Stimulated activated naive CD4-positive, alpha-beta T cell treated with Interleukin-2 at 50 U/mL for 16 hours (primary cell): ENCODE data around the gene KLHL33.
"Not testable (repeated sequence)": the region's sequence is repeated elsewhere in the genome, so short reads cannot be mapped to it uniquely, and the experiment has no call there.

Experiments used
- DNase-seq: peaks from one replicate; lab custom pipeline; 2025; lab: John Stamatoyannopoulos, UW

KLHL33 gene

GRCh38 chr14:20446889-20447288 is 10.9 kb upstream of the KLHL33 start:
- DNase-seq = no peak

- DNase-seq = not testable (repeated sequence)
These were observed 7.7 kb upstream of the KLHL33 start for GRCh38 chr14:20443650-20444049.

- DNase-seq = no peak
These were observed 5.5 kb upstream of the KLHL33 start for GRCh38 chr14:20441461-20441860.

- no peak for DNase-seq
These were observed 4.9 kb upstream of the KLHL33 start for GRCh38 chr14:20440882-20441281.

- no peak for DNase-seq
These were observed 4.5 kb upstream of the KLHL33 start for GRCh38 chr14:20440465-20440864.

GRCh38 chr14:20438664-20439063 is 2.7 kb upstream of the KLHL33 start:
- no peak for DNase-seq

- no peak for DNase-seq
These were observed 393 bp upstream of the KLHL33 start for GRCh38 chr14:20436363-20436755.

- no peak for DNase-seq
These were observed 1.0 kb downstream of the KLHL33 start for GRCh38 chr14:20434701-20435581.

- DNase-seq = no peak
These were observed 5.9 kb downstream of the KLHL33 start for GRCh38 chr14:20429801-20430669.

GRCh38 chr14:20428802-20429201 is 7.2 kb downstream of the KLHL33 start:
- DNase-seq = no peak

- DNase-seq = no peak
These were observed 8.0 kb downstream of the KLHL33 start for GRCh38 chr14:20428010-20428365.

- no peak for DNase-seq
These were observed 8.5 kb downstream of the KLHL33 start for GRCh38 chr14:20427231-20428009.

- no peak for DNase-seq
These were observed 11.1 kb downstream of the KLHL33 start for GRCh38 chr14:20424851-20425250.

GRCh38 chr14:20422886-20423285 is 13.1 kb downstream of the KLHL33 start:
- DNase-seq = no peak

- DNase-seq = no peak
These were observed 14.7 kb downstream of the KLHL33 start for GRCh38 chr14:20421267-20421666.

- no peak for DNase-seq
These were observed 16.5 kb downstream of the KLHL33 start for GRCh38 chr14:20419419-20419818.

GRCh38 chr14:20418501-20418909 is 17.5 kb downstream of the KLHL33 start:
- no peak for DNase-seq

- no peak for DNase-seq
These were observed 18.4 kb downstream of the KLHL33 start for GRCh38 chr14:20417250-20418186.

GRCh38 chr14:20416223-20416622 is 19.7 kb downstream of the KLHL33 start:
- no peak for DNase-seq

- DNase-seq = no peak
These were observed 20.2 kb downstream of the KLHL33 start for GRCh38 chr14:20415782-20416206.

- DNase-seq = no peak
These were observed 22.3 kb downstream of the KLHL33 start for GRCh38 chr14:20413744-20414082.
